HepG2 (cell line): ENCODE results near the gene TADA2B. TPM values are rescaled to one million over a fixed set of nuclear protein-coding genes. Genes with fewer than 3 reads are reported as not detected.

Experiments used
- HCFC1 ChIP-seq: fragments of 150-350 bp; IDR thresholded peaks from 2 replicates; pipeline ENCODE4 v1.6.1; 2014; ENCODE audit warnings: low read depth, low read length
- HDAC6 ChIP-seq: fragments of 200-600 bp; sonication (generic); IDR thresholded peaks from 2 replicates; pipeline ENCODE4 v1.7.0; 2017; ENCODE audit warnings: mild to moderate bottlenecking, antibody characterized with exemption, low read length, low read depth
- MTA1 ChIP-seq: sonication (generic); formaldehyde crosslinking; IDR thresholded peaks from 2 replicates; pipeline ENCODE4 v1.4.0; 2020; ENCODE audit warnings: missing genetic modification reagents, mild to moderate bottlenecking, borderline replicate concordance
- NCOA5 ChIP-seq: sonication (generic); formaldehyde crosslinking; IDR thresholded peaks from 2 replicates; pipeline ENCODE4 v1.4.0; 2020; ENCODE audit warnings: missing genetic modification reagents
- NFE2L1 ChIP-seq: sonication (generic); formaldehyde crosslinking; IDR thresholded peaks from 2 replicates; pipeline ENCODE4 v1.4.0; 2020; ENCODE audit warnings: missing genetic modification reagents, mild to moderate bottlenecking, borderline replicate concordance
- NONO ChIP-seq, 2 experiments: fragments of 450-650 bp in 1 of 2; sonication (generic) in 1 of 2; formaldehyde crosslinking in 1 of 2; IDR thresholded peaks in 1 of 2; conservative IDR thresholded peaks in 1 of 2; 2 replicates each; pipeline versions ENCODE4 v1.6.1 to v1.8.0; 2017 to 2022; ENCODE audit warnings: mild to moderate bottlenecking in 1 of 2, missing genetic modification reagents in 1 of 2, moderate library complexity in 1 of 2
- RBAK ChIP-seq: sonication (generic); formaldehyde crosslinking; IDR thresholded peaks from 2 replicates; pipeline ENCODE4 v1.5.1; 2020; ENCODE audit warnings: mild to moderate bottlenecking, missing genetic modification reagents
- RFXANK ChIP-seq: IDR thresholded peaks from 2 replicates; pipeline ENCODE4 v1.6.1; 2016
- SOX13 ChIP-seq, 3 experiments: fragments of 450-650 bp in 1 of 3; sonication (generic) in 1 of 3; formaldehyde crosslinking in 1 of 3; IDR thresholded peaks in 2 of 3; conservative IDR thresholded peaks in 1 of 3; 2 replicates each; pipeline versions ENCODE4 v1.5.0 to v1.6.1; 2016 to 2020; ENCODE audit warnings: antibody characterized with exemption in 1 of 3, mild to moderate bottlenecking in 1 of 3, missing compliant biosample characterization in 1 of 3, missing genetic modification reagents in 1 of 3, moderate library complexity in 1 of 3
- SYNCRIP ChIP-seq: fragments of 200-400 bp; formaldehyde crosslinking; IDR thresholded peaks from 2 replicates; pipeline ENCODE4 v1.6.1; 2018; ENCODE audit warnings: mild to moderate bottlenecking, low read depth, low read length; ENCODE audit not compliant: insufficient read depth
- ZC3H13 ChIP-seq: sonication (generic); formaldehyde crosslinking; IDR thresholded peaks from 2 replicates; pipeline ENCODE4 v1.8.1; 2023; ENCODE audit warnings: mild to moderate bottlenecking, missing genetic modification reagents, moderate library complexity
- ZNF318 ChIP-seq: sonication (generic); formaldehyde crosslinking; IDR thresholded peaks from 2 replicates; pipeline ENCODE4 v1.4.0; 2020; ENCODE audit warnings: mild to moderate bottlenecking, missing genetic modification reagents
- ZNF335 ChIP-seq: sonication (generic); formaldehyde crosslinking; IDR thresholded peaks from 2 replicates; pipeline ENCODE4 v1.4.0; 2020; ENCODE audit warnings: missing genetic modification reagents
- ZNF431 ChIP-seq: sonication (generic); formaldehyde crosslinking; IDR thresholded peaks from 2 replicates; pipeline ENCODE4 v1.9.0; 2022; ENCODE audit warnings: missing genetic modification reagents, low read depth, mild to moderate bottlenecking, borderline replicate concordance
- ZNF484 ChIP-seq: sonication (generic); formaldehyde crosslinking; IDR thresholded peaks from 2 replicates; pipeline ENCODE4 v1.5.1; 2020; ENCODE audit warnings: mild to moderate bottlenecking, low read depth, missing genetic modification reagents, borderline replicate concordance
- ZNF746 ChIP-seq: sonication (generic); formaldehyde crosslinking; IDR thresholded peaks from 2 replicates; pipeline ENCODE4 v1.8.0; 2022; ENCODE audit warnings: mild to moderate bottlenecking, missing genetic modification reagents
- ZNF773 ChIP-seq: sonication (generic); formaldehyde crosslinking; IDR thresholded peaks from 2 replicates; pipeline ENCODE4 v1.4.0; 2020; ENCODE audit warnings: missing genetic modification reagents, borderline replicate concordance
- polyA plus RNA-seq, 8 experiments: library from polyadenylated mRNA; depleted of rRNA in 3 of 8; stranded (reverse) in 7 of 8; unstranded in 1 of 8; fragments of >200 nt; fragmentation: Illumina TruSeq in 4 of 8; extraction: Trizol in 4 of 8; gene quantifications; 2 replicates each; pipeline versions ENCODE4 v1.2.1 to v1.2.3, GENCODE V29; 2011 to 2016; ENCODE audit warnings: low read depth in 4 of 8, missing spikeins in 1 of 8, mixed read lengths in 1 of 8; ENCODE audit not compliant: insufficient read depth in 1 of 8
- total RNA-seq, 5 experiments: library from RNA; depleted of rRNA; stranded (reverse); fragments of >200 nt; fragmentation: Illumina TruSeq; extraction: Trizol; gene quantifications; 2 replicates each; pipeline ENCODE4 v1.2.3, GENCODE V29; 2016; ENCODE audit warnings: low read depth in 1 of 5
- TF ChIP-seq, protein P1 (sequence below): sonication (generic); formaldehyde crosslinking; IDR thresholded peaks from 2 replicates; pipeline ENCODE4 v1.4.0; 2020; ENCODE audit warnings: missing genetic modification reagents

The TADA2B gene
- total and polyA plus RNA-seq, 2 of the 13 experiments (the other 11 are each of a cell fraction or from before 2014, with no cell fraction given) = 4.6 to 8.9 TPM

- TF ChIP-seq HDAC6 = no peak
- no peak for TF ChIP-seq ZNF773 (CRISPR knock-in tag)
- peak; percentile 16; the same call in 1 of the 2 replicates for TF ChIP-seq MTA1 (CRISPR knock-in tag)
- TF ChIP-seq, protein P1, sequence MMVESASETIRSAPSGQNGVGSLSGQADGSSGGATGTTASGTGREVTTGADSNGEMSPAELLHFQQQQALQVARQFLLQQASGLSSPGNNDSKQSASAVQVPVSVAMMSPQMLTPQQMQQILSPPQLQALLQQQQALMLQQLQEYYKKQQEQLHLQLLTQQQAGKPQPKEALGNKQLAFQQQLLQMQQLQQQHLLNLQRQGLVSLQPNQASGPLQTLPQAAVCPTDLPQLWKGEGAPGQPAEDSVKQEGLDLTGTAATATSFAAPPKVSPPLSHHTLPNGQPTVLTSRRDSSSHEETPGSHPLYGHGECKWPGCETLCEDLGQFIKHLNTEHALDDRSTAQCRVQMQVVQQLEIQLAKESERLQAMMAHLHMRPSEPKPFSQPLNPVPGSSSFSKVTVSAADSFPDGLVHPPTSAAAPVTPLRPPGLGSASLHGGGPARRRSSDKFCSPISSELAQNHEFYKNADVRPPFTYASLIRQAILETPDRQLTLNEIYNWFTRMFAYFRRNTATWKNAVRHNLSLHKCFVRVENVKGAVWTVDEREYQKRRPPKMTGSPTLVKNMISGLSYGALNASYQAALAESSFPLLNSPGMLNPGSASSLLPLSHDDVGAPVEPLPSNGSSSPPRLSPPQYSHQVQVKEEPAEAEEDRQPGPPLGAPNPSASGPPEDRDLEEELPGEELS = peak; percentile 8; the same call in 1 of the 2 replicates
- 0 out of 2 replicates have a peak, but pooled peaks have one; percentile 20 for TF ChIP-seq ZNF746 (CRISPR knock-in tag)
- no peak for TF ChIP-seq ZNF335 (CRISPR knock-in tag)
- no peak for TF ChIP-seq HCFC1
- TF ChIP-seq RFXANK = no peak
- no peak for TF ChIP-seq NCOA5
- TF ChIP-seq NONO (IDR thresholded peaks at IDR 0.05) = no peak
- peak; percentile 65; the same call in 1 of the 2 replicates for TF ChIP-seq NONO (CRISPR knock-in tag; conservative IDR thresholded peaks at IDR 0.05)
- TF ChIP-seq ZNF431 (CRISPR knock-in tag) = no peak
- TF ChIP-seq NFE2L1 (CRISPR knock-in tag) = no peak
- peak; percentile 73; the same call in 1 of the 2 replicates for TF ChIP-seq ZC3H13
- TF ChIP-seq SYNCRIP = no peak
- TF ChIP-seq SOX13 (IDR thresholded peaks at IDR 0.05) = no peak
- no peak for TF ChIP-seq SOX13 (CRISPR knock-in tag; conservative IDR thresholded peaks at IDR 0.05 in 1 of 2, IDR thresholded peaks at IDR 0.05 in 1 of 2)
- TF ChIP-seq ZNF318 = 0 out of 2 replicates have a peak, but pooled peaks have one; percentile 40
- TF ChIP-seq RBAK (CRISPR knock-in tag) = no peak
- TF ChIP-seq ZNF484 = no peak
Observed at GRCh38 chr4:7101692-7102515, 58.7 kb downstream of the TADA2B start (continued).
